ENCODE measurements around the gene ST6GAL2.

DNA sequence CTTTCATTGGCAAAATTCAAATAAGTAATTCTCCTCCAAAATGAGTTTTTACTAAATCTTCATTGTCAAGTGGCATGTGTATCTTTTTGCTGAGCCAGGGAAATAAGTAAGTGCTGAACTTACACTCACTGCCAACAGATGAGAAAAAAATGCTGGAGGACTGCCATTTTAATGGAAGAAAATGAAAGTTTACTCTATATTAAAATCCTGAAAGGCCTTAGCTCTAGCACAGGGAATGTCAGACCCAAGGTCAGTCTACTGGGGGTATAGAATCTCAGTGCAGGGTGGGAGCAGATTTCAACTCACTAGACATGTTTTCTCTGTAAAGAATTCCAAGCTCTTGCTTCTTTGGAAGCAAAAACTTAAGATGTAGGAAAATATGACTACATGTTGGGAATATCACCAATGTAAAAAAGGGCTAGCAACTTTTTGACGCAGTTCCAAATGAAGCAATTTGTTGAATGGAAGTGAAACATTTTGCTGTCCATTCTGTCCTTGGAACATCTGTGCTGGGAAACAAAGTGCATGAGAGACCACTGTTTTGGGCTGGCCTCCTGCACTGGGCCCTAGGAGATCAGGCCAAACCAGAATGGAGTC is 127.0 kb downstream of the ST6GAL2 start:
- TF ChIP-seq, protein P1, sequence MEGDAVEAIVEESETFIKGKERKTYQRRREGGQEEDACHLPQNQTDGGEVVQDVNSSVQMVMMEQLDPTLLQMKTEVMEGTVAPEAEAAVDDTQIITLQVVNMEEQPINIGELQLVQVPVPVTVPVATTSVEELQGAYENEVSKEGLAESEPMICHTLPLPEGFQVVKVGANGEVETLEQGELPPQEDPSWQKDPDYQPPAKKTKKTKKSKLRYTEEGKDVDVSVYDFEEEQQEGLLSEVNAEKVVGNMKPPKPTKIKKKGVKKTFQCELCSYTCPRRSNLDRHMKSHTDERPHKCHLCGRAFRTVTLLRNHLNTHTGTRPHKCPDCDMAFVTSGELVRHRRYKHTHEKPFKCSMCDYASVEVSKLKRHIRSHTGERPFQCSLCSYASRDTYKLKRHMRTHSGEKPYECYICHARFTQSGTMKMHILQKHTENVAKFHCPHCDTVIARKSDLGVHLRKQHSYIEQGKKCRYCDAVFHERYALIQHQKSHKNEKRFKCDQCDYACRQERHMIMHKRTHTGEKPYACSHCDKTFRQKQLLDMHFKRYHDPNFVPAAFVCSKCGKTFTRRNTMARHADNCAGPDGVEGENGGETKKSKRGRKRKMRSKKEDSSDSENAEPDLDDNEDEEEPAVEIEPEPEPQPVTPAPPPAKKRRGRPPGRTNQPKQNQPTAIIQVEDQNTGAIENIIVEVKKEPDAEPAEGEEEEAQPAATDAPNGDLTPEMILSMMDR (IDR thresholded peaks at IDR 0.05; ENCODE audit: control extremely low read depth in 1 of 3, insufficient read depth in 1 of 3, low read depth in 1 of 3, low read length in 3 of 3): no peak
- TF ChIP-seq RAD21 (IDR thresholded peaks at IDR 0.05 in 1 of 2, conservative IDR thresholded peaks at IDR 0.05 in 1 of 2; ENCODE audit: low read depth in 2 of 2, low read length in 2 of 2) (no peak), POLR2AphosphoS5 (IDR thresholded peaks at IDR 0.05; ENCODE audit: low read depth, low read length) (no peak), SP2 (IDR thresholded peaks at IDR 0.05; ENCODE audit: low read length) (no peak), CBX8 (IDR thresholded peaks at IDR 0.05; ENCODE audit: borderline replicate concordance, low read depth, low read length) (no peak), TCF12 (IDR thresholded peaks at IDR 0.05; ENCODE audit: low read depth, low read length) (no peak), POLR2A (IDR thresholded peaks at IDR 0.05; ENCODE audit: control extremely low read depth in 1 of 2, low read depth in 2 of 2, low read length in 2 of 2) (no peak)

All from H1 (cell line).